ENCODE measurements around the gene SWT1. TPM values are rescaled to one million over a fixed set of nuclear protein-coding genes. Genes with fewer than 3 reads are reported as not detected.

SWT1 gene
- total and polyA plus RNA-seq, 9 of the 15 experiments (the other 6 are each of a cell fraction or from before 2014, with no cell fraction given), result 1.5 to 3.4 (median 2.3) TPM

GRCh38 chr1:185316163-185317033 lies 159.4 kb downstream of the SWT1 start (continued):
- TF ChIP-seq ZNF398 (CRISPR knock-in tag; IDR thresholded peaks at IDR 0.05), result no peak
- TF ChIP-seq ZNF740 (CRISPR knock-in tag; IDR thresholded peaks at IDR 0.05), result no peak
- TF ChIP-seq ZNF740 (tag; IDR thresholded peaks at IDR 0.05), result 0 out of 4 replicates have a peak, but pooled peaks of 1 of the 2 experiments have one; percentile 39
- no peak for TF ChIP-seq MED1 (CRISPR knock-in tag; IDR thresholded peaks at IDR 0.05; ENCODE audit: borderline replicate concordance)
- peak; percentile 96 for TF ChIP-seq PBX2 (CRISPR knock-in tag; IDR thresholded peaks at IDR 0.05; ENCODE audit: low read depth)
- peak; percentile 96 for TF ChIP-seq PBX2 (tag; conservative IDR thresholded peaks at IDR 0.05; ENCODE audit: low read depth)
- TF ChIP-seq, protein P1, sequence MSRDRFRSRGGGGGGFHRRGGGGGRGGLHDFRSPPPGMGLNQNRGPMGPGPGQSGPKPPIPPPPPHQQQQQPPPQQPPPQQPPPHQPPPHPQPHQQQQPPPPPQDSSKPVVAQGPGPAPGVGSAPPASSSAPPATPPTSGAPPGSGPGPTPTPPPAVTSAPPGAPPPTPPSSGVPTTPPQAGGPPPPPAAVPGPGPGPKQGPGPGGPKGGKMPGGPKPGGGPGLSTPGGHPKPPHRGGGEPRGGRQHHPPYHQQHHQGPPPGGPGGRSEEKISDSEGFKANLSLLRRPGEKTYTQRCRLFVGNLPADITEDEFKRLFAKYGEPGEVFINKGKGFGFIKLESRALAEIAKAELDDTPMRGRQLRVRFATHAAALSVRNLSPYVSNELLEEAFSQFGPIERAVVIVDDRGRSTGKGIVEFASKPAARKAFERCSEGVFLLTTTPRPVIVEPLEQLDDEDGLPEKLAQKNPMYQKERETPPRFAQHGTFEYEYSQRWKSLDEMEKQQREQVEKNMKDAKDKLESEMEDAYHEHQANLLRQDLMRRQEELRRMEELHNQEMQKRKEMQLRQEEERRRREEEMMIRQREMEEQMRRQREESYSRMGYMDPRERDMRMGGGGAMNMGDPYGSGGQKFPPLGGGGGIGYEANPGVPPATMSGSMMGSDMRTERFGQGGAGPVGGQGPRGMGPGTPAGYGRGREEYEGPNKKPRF (IDR thresholded peaks at IDR 0.05; ENCODE audit: low read depth, low read length), result no peak
- peak; percentile 54; the same call in 1 of the 2 replicates for TF ChIP-seq MTA3 (IDR thresholded peaks at IDR 0.05; ENCODE audit: borderline replicate concordance)
- TF ChIP-seq LEF1 (IDR thresholded peaks at IDR 0.05), result no peak
- peak; percentile 22; the same call in 1 of the 2 replicates for TF ChIP-seq SP1 (CRISPR knock-in tag; IDR thresholded peaks at IDR 0.05)
- TF ChIP-seq, protein P2, sequence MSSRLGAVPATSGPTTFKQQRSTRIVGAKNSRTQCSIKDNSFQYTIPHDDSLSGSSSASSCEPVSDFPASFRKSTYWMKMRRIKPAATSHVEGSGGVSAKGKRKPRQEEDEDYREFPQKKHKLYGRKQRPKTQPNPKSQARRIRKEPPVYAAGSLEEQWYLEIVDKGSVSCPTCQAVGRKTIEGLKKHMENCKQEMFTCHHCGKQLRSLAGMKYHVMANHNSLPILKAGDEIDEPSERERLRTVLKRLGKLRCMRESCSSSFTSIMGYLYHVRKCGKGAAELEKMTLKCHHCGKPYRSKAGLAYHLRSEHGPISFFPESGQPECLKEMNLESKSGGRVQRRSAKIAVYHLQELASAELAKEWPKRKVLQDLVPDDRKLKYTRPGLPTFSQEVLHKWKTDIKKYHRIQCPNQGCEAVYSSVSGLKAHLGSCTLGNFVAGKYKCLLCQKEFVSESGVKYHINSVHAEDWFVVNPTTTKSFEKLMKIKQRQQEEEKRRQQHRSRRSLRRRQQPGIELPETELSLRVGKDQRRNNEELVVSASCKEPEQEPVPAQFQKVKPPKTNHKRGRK (tag; IDR thresholded peaks at IDR 0.05), result no peak
- no peak for TF ChIP-seq HMGN3 (IDR thresholded peaks at IDR 0.05; ENCODE audit: borderline replicate concordance, extremely low read depth, insufficient read length, low read depth, low read length)
- no peak for TF ChIP-seq SPI1 (IDR thresholded peaks at IDR 0.05; ENCODE audit: borderline replicate concordance, low read depth, low read length)
- TF ChIP-seq HNRNPL (IDR thresholded peaks at IDR 0.05; ENCODE audit: low read depth, low read length), result peak; percentile 91
- TF ChIP-seq ARID1B (IDR thresholded peaks at IDR 0.05), result no peak
- TF ChIP-seq HCFC1 (IDR thresholded peaks at IDR 0.05; ENCODE audit: low read depth, low read length), result peak; percentile 6; the same call in 1 of the 2 replicates
- TF ChIP-seq ZNF696 (CRISPR knock-in tag; conservative IDR thresholded peaks at IDR 0.05), result no peak
